GM12864 (cell line): ENCODE data around the gene SOCS1.

Experiments
- DNase-seq: peaks from one replicate; pipeline ENCODE4 v3.0.0-alpha.2; 2011; ENCODE audit warnings: low read depth
- H3K4me3 ChIP-seq: 2 replicates; pipeline ENCODE4 v1.5.1; 2011; ENCODE audit warnings: mild to moderate bottlenecking, low read depth, low read length, control low read depth
- CTCF ChIP-seq: IDR thresholded peaks from 2 replicates; pipeline ENCODE4 v1.5.1; 2011; ENCODE audit warnings: low read depth, mild to moderate bottlenecking, moderate library complexity, low read length, control low read depth, inconsistent platforms; ENCODE audit errors: missing control alignments

SOCS1 gene

GRCh38 chr16:11245988-11246387 lies 10.0 kb downstream of the SOCS1 start:
- no peak overlapping the region for H3K4me3 ChIP-seq
- no peak for DNase-seq
- TF ChIP-seq CTCF, result no peak

DNA sequence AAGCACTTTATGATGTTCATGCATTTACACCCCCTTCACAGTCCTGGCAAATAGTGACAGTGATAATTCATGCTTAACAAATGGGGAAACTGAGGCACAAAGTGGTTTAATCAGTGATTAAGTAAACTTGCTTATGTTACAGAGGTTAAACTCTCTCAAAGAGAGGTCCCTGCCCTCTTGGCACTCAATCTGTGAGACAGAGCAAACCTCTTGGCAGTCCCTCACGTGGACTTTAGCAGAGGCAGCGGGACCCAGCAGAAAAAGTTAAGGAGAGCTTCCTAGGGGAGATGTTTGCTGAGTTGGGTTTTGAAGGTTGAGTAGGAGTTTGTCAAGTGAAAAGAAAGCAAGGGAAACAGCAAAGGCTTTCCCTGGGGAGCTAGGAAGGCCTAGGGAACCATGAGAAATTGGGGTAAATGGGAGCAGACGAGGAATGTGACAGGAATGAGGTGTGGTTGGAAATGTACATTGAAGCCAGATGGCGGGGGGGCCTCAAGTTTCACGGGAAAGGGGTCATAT lies 10.7 kb downstream of the SOCS1 start:
- no peak overlapping the region for H3K4me3 ChIP-seq
- TF ChIP-seq CTCF, result no peak
- DNase-seq, result no peak

DNA sequence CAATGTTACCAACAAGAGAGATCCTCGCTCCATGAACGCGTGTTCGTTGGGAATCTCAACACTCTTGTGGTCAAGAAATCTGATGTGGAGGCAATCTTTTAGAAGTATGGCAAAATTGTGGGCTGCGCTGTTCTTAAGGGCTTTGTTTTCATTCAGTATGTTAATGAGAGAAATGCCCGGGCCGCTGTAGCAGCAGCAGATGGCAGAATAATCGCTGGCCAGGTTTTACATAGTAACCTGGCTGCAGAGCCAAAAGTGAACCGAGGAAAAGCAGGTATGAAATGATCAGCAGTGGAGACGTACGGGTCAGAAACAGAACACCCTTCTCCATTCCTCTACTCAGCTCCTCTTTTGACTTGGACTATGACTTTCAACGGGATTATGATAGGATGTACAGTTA lies 13.3 kb downstream of the SOCS1 start:
- TF ChIP-seq CTCF, result no peak

DNA sequence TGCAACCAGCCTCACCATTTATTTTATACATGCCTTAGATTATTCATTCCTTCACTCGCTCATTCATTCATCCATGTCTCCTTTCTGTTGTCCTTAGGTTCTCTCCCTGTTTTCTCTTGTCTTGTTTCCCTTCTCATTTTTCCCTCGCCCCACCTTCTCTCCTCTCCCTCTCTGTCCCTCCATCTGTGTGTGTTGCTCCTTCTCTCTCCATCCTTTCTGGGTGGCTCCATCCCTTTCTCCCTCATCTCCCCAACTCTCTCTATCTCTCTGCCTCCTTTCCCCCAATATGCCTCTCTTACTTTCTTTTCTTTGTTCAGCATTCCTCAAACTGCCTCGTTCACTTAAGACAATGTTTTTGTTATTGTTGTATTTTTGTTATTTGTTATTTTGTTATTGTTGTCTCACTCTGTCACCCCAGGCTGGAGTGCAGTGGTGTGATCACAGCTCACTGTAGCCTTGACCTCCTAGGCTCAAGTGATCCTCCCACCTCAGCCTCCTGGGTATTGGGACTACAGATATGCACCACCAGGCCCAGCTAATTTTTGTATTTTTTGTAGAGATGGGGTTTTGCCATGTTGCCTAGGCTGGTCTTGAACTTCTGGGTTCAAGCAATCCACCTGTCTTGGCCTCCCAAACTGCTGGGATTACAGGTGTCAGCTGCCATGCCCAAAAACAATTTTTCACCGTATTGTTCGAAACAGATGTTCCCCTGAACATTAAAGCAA lies 14.4 kb downstream of the SOCS1 start:
- DNase-seq, result no peak
- H3K4me3 ChIP-seq, result no peak overlapping the region
- no peak for TF ChIP-seq CTCF

More for the DNA sequence above, 13.3 kb downstream of the SOCS1 start:
- DNase-seq, result no peak
- H3K4me3 ChIP-seq, result no peak overlapping the region

GRCh38 chr16:11240636-11241473 lies 15.1 kb downstream of the SOCS1 start:
- no peak for TF ChIP-seq CTCF
- H3K4me3 ChIP-seq, result no peak overlapping the region

GRCh38 chr16:11239644-11240632 lies 16.1 kb downstream of the SOCS1 start:
- DNase-seq, result no peak
- no peak overlapping the region for H3K4me3 ChIP-seq
- TF ChIP-seq CTCF, result no peak

More at GRCh38 chr16:11240636-11241473, 15.1 kb downstream of the SOCS1 start:
- DNase-seq, result no peak
